HG03558 (cell line): ENCODE data around the gene THSD4.

Experiments used
- ATAC-seq: cut with Tn5 transposase; IDR thresholded peaks from one replicate; pipeline ENCODE4 v1.9.1; 2021; ENCODE audit warnings: moderate number of reproducible peaks; ENCODE audit not compliant: unreplicated experiment; ENCODE audit errors: extremely low read depth

Gene THSD4

DNA sequence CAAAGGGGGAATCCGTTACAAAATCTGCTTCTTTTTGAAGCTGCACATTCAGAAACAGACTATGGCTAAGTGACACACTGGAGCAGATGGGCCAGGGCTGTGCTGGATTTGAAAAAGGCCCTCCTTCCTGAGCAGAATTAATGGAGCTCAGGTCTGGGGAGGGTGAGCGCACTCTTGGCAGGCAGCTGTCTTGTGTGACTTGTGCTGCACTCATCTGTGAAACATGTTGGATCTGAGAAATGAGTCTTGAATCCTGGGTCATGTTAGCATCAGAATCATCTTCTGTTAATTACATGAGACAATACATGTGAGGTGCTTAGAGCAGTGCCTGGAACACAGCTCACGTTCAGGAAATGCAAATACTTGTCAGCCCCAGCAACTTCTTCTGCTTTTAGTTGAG is 219.6 kb downstream of the THSD4 start:
- ATAC-seq = no peak

DNA sequence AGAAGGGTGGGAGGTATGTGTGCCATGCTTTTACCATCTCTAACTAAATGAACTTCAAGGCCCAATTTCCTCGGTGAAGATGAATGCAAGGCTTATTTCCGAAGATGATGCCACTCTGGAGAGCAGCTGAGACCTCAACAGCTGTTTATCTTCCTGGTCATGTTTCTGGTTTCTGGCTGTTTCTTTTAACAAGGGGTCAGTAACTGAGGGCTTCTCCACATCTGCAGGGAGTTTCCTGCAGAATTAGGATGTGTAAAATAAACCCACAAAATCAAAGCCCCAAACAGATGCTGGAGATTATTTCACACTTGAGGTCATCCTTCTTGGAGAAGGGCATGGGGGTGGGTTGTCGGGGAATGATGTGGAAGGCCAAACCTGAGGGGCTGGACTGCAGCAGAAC is 220.3 kb downstream of the THSD4 start:
- no peak for ATAC-seq

DNA sequence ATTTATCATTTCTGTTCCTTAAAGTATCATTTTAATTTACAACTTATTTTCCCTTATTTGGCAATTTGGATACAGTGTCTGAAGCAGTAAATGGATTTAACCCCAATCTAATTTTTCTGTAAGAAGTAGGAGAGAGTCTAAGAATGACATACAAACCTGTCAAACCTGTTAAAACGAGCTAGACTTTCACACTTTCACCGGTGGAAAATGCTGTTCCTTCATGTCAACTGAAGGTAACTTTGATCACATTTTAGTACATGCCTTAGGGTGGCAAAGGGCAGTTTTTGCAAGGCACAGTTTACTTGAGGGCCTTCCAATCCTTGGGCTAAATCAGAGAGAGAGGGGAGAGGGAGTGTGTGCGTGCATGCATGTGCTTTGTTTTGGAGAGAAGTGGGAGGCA is 221.4 kb downstream of the THSD4 start:
- ATAC-seq = no peak

DNA sequence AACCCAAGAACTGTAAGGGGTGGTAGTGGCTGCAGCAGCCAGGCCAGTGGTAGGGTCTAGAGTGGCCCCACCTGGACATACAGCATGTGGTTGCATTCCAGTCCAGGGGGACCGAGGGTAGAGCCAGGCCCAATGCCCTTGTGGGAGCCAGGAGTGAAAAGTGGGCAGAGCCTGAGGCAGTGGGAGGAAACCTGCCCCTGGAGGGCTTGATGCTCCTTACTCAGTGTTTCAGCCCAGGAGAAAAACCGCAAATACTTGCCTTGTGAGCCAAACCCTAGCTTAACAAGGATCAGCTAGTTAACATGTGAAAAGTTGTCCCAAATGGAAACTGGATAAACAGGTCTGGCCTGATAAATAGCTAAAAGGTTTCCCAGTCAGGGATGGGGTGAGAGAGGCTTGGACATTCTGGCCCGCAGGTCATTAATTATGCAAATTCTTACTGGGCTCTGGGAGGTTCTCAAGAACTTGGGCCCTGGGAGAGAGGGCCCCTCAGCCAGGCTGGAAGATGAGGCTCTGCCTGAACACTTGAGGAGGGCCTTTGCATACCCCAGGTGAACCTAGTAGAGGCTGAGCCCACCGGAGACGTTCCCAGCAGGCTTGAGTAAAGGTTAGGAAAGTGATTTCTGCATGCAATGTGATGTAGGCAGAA is 222.1 kb downstream of the THSD4 start:
- ATAC-seq = no peak

DNA sequence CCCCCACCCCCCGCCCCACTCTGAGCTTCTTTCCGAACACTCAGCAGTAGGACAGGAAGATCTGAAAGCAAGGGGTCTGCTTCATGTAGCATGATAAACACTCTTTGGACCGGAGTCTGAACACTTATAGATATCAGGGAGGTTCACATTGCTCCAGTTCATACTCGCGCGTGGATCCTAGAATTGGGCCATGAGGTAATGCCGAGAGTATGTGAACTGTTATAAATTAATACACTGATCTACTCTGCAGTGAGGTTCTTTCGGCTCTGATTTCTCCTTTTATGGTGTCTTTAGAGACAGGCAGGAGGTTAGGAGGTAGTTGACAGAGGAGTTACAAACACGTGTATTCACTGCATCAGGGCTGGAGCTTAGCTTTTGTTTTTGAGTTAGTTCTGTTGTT is 223.0 kb downstream of the THSD4 start:
- ATAC-seq = no peak

DNA sequence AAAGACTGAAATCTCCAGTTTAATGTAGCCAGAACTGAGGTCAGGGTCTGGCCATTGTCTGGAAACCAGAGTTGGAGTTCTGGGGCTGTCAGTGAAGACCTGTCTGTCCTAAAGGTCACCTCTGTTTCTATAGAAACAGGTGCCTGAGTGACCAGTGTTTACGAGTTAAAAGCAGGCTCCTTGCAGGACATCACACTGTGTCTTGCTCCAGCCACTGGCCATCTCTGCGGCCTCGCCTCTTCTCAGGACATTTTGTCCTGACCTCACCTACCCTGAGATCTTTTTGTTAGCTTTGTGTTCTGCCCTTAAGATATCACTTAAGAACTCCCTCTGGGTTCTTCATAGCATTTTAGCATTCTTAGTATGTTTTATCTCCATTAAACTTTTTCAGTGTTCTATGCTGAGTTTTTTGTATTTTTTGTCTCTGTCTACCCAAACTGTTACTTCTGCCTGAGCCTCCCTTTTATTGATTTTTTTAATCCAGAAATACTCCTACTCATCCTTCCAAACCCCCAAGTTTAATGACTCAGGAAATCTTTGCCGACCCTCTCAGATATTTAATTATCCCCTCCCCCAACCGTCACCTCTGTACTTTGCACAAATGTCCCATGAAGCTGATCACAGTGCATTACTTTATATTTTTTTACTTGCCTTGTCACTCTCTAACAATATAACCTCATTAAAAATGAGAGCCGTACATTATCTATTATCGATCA is 223.7 kb downstream of the THSD4 start:
- ATAC-seq = no peak

DNA sequence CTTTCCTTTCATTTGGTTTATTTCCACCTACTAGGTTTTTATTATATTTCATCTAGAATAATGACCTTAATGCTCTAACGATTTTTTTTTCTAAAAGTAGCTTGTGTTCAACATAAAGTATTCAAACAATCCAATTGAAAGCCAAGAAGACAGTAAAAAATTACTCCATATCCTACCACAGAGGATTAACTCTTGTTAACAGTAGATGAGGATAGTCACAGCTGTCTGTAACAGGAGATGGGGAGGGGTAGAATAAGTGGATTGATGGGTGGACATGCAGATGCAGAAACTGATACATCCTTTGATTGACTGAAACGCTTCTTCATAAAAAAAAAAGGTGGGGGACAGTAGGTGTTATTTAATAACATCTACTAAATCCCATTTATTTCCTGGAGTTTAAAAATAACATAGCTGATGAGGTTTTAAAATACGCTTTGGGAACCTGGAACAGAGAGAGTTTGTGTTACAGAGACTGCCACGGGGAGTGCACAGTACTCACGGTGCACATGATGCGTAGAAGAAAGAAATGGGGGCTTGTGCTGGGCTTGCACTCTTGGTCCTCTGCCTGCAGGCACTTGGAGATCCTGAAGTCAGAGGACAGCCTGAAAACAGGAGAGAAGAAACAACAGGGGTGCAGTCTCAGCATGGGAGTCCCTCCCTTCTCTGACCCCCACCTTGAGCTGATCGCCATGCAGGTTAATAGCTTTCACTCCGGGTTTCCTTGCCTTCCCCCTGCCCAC is 226.7 kb downstream of the THSD4 start:
- ATAC-seq = no peak

DNA sequence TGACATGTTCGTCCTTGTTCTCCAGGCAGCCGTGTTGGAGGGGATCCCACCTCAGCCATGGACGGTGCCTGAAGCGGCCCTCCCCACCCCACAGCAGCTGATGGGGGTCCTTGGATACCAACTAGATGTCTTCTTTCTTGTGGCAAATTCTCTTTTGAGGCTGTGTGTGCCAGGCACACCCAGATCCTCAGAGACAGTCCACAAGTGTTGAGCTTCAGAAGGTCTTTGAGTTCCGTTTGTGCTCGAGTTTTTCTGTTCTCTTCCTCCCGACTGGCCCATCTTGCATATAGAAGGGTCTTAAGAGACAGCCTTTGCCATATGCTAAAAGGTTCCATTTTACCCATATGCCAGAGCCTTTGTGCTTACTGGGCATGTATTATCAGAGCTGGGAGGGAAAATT is 227.4 kb downstream of the THSD4 start:
- no peak for ATAC-seq

DNA sequence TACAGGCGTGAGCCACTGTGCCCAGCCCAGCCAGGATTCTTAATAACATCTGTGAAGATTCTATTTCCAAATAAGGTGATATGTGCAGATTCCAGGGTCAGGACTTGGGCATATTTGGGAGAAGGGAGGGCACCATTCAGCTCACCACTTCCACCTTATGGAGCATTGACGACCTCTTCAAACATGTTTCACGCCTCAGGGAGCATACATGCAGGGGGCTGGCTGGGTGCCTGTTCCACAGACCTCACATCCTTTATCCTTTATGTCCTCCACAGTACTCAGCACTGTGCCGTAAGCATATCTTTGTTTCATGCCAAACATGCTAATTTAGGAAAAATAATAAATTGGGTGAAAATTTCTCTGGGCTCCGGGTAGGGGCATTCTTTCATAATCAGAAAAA is 229.0 kb downstream of the THSD4 start:
- ATAC-seq = no peak

DNA sequence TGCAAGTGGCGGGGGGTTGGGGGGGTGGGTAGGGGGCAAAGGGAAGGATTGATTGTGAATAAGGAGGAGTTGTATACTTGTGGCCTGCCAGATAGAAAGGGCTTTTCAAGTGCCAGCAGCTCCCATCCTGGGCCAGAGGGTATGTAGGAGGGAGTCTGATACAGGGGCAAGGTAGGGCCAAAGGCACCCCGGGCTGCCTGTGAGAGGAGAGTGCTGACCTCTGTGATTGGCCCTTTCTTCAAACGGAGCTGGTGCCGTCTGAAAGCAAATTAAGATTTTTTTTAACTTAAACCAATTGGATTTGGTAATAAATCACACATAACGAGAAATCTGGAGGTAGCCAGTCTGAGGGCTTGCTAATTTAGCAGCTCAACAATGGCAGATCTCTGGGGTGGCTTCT is 229.9 kb downstream of the THSD4 start:
- no peak for ATAC-seq

DNA sequence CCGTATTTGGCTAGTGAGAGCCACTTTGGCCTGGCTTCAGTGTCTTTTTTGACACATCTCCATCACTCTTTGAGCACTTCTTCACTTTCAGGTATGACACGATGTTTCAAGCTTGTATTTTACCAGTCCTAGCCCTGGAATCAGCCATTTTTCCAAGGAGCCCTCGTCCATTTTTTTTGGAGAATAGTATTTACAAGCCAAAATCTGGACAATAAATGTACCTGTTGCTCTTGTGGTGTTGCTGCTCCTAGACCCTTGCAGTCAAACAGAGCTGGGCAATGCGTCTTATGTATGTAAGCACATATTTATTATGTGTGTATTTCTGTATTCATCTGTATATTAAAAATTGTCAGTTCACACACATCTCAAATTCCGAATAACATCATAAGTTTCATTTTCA is 231.2 kb downstream of the THSD4 start:
- no peak for ATAC-seq

DNA sequence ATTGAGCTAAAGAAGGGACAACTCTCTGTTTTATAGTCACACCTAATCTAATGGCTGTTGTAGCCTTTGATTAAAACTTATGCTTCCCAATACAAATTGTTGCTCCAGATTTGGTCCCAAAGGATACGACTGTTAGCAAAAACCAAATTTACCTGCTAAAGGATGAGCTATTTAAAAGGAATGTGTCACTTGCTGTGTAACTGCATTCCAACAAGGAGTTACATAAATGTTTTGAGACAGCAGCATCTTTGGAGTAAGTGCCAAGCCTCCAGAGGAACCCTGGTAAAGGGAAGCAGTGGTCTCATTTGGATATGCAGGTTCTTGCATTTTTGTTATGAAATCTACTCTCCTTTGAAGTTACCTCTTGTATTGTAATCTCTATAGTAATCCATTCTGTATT is 233.3 kb downstream of the THSD4 start:
- ATAC-seq = no peak

DNA sequence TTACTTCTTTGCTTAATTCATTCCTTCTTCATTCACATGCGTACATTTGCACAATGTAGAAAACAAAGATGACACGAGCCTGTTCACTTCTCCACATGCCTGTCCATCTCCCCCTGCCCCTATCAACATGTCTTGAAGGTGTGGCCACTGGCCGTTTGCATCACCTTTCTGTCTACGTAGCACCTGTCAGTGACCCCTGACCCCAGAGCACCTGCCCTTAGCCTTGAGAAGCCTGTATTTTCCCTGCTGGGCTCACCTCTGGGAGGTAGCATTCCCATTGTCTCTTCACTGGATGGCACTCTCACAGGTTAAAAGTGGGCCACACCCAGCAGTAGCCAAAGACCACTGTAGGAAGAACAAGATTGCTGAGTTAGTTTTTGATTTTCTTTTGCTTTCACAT is 234.1 kb downstream of the THSD4 start:
- no peak for ATAC-seq

DNA sequence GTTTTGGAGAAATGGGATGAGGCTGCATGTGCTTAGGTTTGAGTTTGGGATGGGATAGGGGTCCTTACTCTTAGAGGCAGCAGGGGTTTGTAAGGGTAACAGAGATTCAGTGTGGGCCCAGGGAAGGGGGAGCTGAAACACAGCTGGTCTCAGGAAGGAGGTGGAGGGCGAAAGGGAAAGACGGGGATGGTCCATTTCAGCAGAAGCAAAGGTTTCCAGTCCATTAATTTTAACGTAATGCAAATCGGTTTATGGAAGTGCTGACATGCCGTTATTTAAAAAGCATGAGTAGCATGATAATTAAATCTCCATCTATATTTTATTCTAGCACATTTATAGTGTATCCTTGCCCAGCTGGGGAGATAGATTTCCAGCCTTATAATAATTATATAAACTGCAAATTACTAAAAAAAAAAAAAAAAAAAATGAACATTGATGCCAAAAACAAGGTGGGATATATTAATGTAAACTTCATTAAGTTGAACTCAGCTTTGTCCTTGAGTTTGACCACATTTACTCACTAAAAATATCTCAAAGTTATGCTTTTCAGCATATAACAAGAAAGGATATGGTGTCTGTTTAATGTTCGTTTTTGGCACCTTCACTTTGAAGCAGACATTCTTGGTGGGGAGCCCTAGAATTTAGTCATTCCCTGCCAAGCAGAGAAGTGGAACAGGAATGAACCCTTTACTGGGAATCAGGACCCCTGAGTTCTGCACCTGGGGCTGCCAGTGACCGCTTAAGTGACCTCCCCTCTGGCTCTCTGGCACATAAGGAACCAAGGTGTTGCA is 234.7 kb downstream of the THSD4 start:
- ATAC-seq = no peak

DNA sequence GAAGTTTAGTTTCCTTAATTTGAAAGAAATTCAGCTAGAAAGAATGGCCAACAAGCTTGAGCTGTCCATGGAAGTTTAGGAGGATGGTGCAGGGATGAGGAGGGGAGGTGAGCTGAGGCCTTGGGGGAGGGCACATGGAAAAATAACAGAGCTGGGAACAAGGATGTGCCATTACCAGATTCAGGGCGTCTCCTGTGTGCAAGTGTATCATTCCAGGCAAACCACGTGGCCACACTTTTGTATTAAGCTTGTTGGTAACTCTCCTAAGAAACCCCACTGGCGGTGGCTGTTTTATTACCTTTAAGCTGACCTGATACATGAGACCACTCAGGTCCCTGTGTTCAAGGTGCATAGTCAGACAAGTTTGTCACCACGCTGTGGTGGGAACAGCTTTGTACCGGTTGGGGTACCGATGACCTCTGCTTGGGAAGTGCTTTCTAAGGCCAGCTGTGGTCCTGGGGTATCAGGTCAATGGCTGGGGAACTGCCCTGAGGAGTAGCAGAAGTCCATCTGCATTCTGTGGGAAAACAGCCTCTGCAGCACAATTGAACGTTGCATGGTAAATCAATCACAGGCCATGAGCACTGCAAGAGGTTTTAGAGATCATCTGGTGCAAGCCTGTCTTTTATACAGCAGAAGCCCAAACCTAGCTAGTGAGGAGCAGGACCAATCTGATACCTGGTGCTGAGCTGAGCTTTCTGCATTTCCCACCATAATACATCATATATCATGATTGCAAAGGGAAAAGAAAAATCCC is 235.5 kb downstream of the THSD4 start:
- no peak for ATAC-seq

DNA sequence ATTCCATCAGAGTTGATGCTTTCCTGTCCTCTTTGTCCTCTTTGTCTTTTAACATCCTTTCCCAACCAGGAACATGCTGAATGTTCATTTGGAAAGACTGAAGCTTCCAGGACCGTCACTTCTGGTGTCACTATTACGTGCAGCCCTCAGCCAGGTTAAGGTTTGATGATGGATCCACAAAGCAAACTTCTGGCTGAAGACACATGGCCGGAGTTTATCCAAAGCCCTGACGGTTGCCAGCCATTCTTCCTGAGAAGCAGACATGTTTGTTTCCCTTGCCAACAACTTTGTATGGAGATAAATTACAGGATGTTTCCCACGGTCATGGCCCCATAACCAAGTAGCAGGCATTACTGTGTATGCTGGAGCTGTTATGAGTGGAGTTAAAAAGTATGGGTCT is 236.9 kb downstream of the THSD4 start:
- ATAC-seq = no peak

DNA sequence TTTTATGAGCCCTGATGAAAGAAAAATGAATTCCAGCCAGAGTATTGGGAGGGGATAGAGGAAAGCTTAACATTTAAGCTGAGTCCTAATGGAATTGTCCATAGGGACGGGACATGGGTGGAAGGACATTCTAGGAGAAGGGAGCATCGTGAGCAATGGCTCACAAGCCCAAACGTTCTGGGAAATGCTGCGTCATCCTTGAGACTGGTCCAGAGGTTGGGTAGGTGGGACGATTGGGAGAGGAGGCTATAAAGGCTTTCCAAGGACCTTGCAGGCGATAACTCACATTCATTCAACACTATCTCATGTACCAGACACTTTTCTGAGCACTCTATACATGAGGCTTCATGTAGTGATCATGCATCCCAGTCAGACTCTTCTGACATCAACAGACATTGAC is 237.5 kb downstream of the THSD4 start:
- no peak for ATAC-seq

DNA sequence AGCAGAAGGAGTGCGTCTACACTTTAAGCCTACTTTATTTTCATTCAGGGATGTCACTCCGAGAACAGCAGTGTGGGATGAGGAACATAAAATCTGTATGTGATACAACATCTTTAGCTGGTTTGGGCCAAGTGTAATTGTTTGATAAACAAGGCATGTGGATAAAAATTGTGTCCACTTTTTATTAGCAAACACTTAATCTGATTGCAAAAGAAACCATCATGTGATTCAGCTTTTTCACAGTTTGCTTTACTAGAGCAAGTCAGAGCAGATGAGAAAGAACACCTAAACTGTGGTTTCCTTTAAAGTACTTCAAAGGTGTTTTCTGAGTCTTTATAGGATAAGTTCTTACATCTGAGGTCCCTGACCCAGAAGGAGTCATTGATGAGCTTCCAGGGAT is 237.9 kb downstream of the THSD4 start:
- no peak for ATAC-seq

DNA sequence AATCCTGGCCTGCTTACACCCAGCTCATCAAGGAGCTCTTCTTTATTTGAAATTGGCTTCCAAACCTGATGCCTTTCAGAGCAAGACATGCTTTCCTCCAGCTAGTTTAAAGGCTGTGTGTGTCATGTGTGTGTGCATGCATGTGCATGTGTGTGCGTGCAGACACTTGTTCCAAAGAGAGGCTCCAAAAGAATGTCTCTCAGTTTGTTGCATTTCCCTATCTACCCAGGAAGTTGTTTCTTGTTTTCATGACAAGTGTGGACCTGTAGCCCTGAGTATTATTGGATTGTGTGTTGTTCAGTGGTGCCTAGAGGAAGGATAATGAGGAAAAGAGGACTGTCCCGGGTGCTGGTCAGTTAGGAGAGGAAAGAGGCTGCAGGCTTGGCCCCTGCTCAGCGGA is 240.0 kb downstream of the THSD4 start:
- ATAC-seq = no peak

DNA sequence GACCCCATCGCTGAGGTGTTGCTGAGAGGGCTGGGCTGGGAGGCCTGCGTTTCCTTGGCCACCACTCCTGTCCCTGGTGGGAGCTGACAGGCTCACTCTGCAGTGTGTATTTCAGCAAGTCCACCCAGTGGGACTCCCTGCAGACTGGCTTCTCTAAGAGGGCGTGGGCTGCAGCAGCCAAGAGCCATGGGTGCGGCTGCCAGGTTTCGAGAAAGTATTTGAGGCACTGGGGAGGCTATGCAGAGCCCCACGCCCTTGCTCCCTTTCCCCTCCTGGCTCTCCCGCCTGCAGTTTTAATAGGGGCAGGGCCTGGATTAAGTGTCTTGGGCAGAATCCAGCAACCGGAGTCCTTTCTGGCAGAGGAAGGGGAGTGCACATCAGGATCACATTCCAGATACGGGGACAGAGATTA is 242.1 kb downstream of the THSD4 start:
- ATAC-seq = no peak
